ENCODE data around the gene MAGI2.

Gene MAGI2

DNA sequence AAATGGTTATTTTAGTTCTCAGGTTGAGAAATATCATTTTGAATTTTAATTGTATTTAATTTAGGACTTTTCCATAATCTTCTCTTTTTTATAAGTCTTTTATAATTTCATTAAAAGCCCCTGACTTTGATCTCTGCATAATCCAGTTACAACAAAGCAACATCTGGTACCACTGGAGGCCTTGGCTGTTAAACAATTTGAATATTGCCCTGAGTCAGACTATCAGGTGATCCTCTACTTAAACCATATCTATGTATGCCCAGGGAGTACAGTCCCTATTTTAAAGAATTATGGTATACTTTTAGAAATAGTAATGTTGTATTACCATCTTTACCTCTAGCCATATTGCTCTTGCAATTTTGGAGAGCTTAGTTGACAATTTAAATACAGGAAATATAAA lies 119.1 kb downstream of the MAGI2 start:
- no peak overlapping the region for H3K4me3 ChIP-seq (ENCODE audit: low read depth in 1 of 2, low read length in 2 of 2)

DNA sequence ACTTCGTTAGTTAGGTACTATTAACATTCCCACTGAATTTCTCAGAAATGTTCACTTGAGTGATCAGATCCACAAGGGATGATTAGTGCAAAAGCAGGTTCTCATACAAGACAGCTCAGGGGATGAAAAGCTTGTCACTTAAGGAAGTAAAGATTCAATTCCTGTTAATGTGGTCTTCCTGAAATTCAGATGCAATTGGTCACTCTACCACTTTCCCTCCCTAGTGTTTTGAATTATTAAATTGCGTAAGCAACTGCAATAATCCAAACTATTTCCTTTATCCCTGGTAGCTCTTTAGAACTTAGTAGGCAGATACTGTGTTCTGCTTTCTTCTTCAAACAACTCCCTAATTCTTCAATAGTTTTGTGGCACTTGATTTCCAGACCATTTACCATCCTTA lies 121.4 kb downstream of the MAGI2 start:
- Histone ChIP-seq H3K27me3 (ENCODE audit: insufficient read depth, low read length, poor library complexity) (no peaks in the 10 kb centered on the region), H3K27ac (ENCODE audit: low read length) (no peak overlapping the region), H3K4me1 (ENCODE audit: insufficient read depth, low read length) (no peaks in the 10 kb centered on the region), H3K9ac (ENCODE audit: low read depth, low read length) (no peak overlapping the region), H3K9me3 (ENCODE audit: insufficient read depth, low read length, severe bottlenecking) (no peaks in the 10 kb centered on the region), H3K36me3 (ENCODE audit: insufficient read depth, low read length) (no peaks in the 10 kb centered on the region), H3K4me3 (ENCODE audit: low read depth in 1 of 2, low read length in 2 of 2) (no peak overlapping the region), H2AFZ (ENCODE audit: low read depth, low read length) (no peak overlapping the region), H3K79me2 (ENCODE audit: insufficient read depth, low read length) (no peaks in the 10 kb centered on the region), H4K20me1 (ENCODE audit: insufficient read depth, low read length) (no peaks in the 10 kb centered on the region), H3K4me2 (ENCODE audit: insufficient read depth, low read length) (no peak overlapping the region)
- TF ChIP-seq, protein P1, sequence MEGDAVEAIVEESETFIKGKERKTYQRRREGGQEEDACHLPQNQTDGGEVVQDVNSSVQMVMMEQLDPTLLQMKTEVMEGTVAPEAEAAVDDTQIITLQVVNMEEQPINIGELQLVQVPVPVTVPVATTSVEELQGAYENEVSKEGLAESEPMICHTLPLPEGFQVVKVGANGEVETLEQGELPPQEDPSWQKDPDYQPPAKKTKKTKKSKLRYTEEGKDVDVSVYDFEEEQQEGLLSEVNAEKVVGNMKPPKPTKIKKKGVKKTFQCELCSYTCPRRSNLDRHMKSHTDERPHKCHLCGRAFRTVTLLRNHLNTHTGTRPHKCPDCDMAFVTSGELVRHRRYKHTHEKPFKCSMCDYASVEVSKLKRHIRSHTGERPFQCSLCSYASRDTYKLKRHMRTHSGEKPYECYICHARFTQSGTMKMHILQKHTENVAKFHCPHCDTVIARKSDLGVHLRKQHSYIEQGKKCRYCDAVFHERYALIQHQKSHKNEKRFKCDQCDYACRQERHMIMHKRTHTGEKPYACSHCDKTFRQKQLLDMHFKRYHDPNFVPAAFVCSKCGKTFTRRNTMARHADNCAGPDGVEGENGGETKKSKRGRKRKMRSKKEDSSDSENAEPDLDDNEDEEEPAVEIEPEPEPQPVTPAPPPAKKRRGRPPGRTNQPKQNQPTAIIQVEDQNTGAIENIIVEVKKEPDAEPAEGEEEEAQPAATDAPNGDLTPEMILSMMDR (IDR thresholded peaks at IDR 0.05; ENCODE audit: borderline replicate concordance, extremely low read depth, low read length, poor library complexity, severe bottlenecking): no peak
- TF ChIP-seq EZH2 (IDR thresholded peaks at IDR 0.05; ENCODE audit: borderline replicate concordance, low read depth, low read length, severe bottlenecking): no peak
- DNase-seq (no peak), ATAC-seq (ENCODE audit: insufficient read depth, low read depth) (no peak)

More for the DNA sequence above, 119.1 kb downstream of the MAGI2 start:
- no peaks in the 10 kb centered on the region for H3K4me1 ChIP-seq (ENCODE audit: insufficient read depth, low read length)
- ATAC-seq (ENCODE audit: insufficient read depth, low read depth) (no peak), DNase-seq (no peak)
- TF ChIP-seq EZH2 (IDR thresholded peaks at IDR 0.05; ENCODE audit: borderline replicate concordance, low read depth, low read length, severe bottlenecking): no peak
- TF ChIP-seq, protein P1 (IDR thresholded peaks at IDR 0.05; ENCODE audit: borderline replicate concordance, extremely low read depth, low read length, poor library complexity, severe bottlenecking): no peak
- H3K4me2 ChIP-seq (ENCODE audit: insufficient read depth, low read length): no peak overlapping the region
- H3K9me3 ChIP-seq (ENCODE audit: insufficient read depth, low read length, severe bottlenecking): no peaks in the 10 kb centered on the region
- no peak overlapping the region for H2AFZ ChIP-seq (ENCODE audit: low read depth, low read length)
- no peaks in the 10 kb centered on the region for H4K20me1 ChIP-seq (ENCODE audit: insufficient read depth, low read length)
- H3K36me3 ChIP-seq (ENCODE audit: insufficient read depth, low read length): no peaks in the 10 kb centered on the region
- H3K27ac ChIP-seq (ENCODE audit: low read length): no peak overlapping the region
- no peaks in the 10 kb centered on the region for H3K79me2 ChIP-seq (ENCODE audit: insufficient read depth, low read length)
- H3K9ac ChIP-seq (ENCODE audit: low read depth, low read length): no peak overlapping the region
- no peaks in the 10 kb centered on the region for H3K27me3 ChIP-seq (ENCODE audit: insufficient read depth, low read length, poor library complexity)

DNA sequence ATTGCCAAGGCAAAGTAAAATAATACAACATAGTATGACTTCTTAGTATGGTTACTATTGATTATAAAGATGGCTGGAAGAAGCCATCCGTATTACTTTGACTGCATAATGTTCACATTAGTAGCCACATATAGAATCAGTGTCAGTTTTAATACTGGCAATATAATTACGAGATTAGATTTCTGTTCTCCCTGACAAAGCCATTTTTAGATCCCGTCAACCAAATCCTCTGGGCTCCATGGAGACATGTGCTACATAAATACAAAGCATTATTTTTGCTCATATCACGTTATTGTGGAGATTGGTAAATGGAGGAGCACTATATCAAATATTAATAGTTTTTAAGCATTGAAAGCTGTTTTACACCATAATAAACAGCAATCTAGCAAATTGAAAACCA lies 124.0 kb downstream of the MAGI2 start:
- no peaks in the 10 kb centered on the region for H4K20me1 ChIP-seq (ENCODE audit: insufficient read depth, low read length)
- no peak overlapping the region for H3K4me3 ChIP-seq (ENCODE audit: low read depth in 1 of 2, low read length in 2 of 2)
- no peak for DNase-seq
- H3K36me3 ChIP-seq (ENCODE audit: insufficient read depth, low read length): no peaks in the 10 kb centered on the region
- ATAC-seq (ENCODE audit: insufficient read depth, low read depth): no peak
- H3K4me2 ChIP-seq (ENCODE audit: insufficient read depth, low read length): no peak overlapping the region
- H2AFZ ChIP-seq (ENCODE audit: low read depth, low read length): no peak overlapping the region
- H3K9ac ChIP-seq (ENCODE audit: low read depth, low read length): no peak overlapping the region
- no peak overlapping the region for H3K27ac ChIP-seq (ENCODE audit: low read length)
- no peaks in the 10 kb centered on the region for H3K9me3 ChIP-seq (ENCODE audit: insufficient read depth, low read length, severe bottlenecking)
- no peaks in the 10 kb centered on the region for H3K27me3 ChIP-seq (ENCODE audit: insufficient read depth, low read length, poor library complexity)
- TF ChIP-seq, protein P1 (IDR thresholded peaks at IDR 0.05; ENCODE audit: borderline replicate concordance, extremely low read depth, low read length, poor library complexity, severe bottlenecking): no peak
- TF ChIP-seq EZH2 (IDR thresholded peaks at IDR 0.05; ENCODE audit: borderline replicate concordance, low read depth, low read length, severe bottlenecking): no peak
- H3K79me2 ChIP-seq (ENCODE audit: insufficient read depth, low read length): no peaks in the 10 kb centered on the region
- no peaks in the 10 kb centered on the region for H3K4me1 ChIP-seq (ENCODE audit: insufficient read depth, low read length)

Measured in DND-41 (cell line).